ENCODE data around the gene NF2. TPM values are rescaled to one million over a fixed set of nuclear protein-coding genes. Genes with fewer than 3 reads are reported as not detected.

Gene NF2
- total RNA-seq, 4 donors from 2014 or later = 39.8 to 61.0 (median 45.1) TPM

DNA sequence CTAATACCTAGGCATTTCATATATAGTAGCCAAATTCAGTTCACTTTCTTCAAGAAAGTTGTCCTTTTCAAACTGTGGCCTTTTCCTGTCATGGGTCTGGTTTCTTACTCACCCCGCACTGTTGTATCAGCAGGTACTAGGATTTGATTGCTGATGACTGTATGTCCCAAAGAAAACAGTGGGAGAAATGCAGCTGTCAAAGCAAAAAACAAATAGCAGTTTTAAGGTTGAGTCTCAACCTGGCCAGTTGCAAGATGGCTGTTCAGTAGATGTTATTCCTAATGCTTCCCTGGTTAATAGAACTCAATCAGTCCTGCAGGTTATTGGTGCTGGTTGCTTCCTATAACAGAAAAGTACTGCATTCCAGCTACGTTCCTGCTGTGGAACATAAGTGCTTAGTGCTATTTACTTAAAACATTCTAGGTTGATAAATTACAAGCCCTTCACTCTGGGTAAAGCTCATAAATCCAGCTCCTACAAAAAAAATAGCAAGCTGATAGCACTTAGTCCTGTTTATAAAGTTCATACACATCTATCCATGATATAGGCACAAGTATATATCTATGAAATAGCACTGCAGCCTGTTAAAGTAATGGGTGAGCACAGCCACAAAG, 26.6 kb downstream of the NF2 start:
- WGBS, 2 donors (ENCODE audit: low coverage in 1 of 2) = 89 to 92% methylated on average over 1 to 2 of the region's 2 CpGs
- no peaks in the 10 kb centered on the region for H3K9me3 ChIP-seq
- peaks cover 0 to 43% (median 11%) of the 10 kb centered on the region in 3 donors for H3K4me1 ChIP-seq
- H3K4me3 ChIP-seq = no peak overlapping the region
- no peak overlapping the region for H3K27ac ChIP-seq
- no peak for ATAC-seq
- no peaks in the 10 kb centered on the region for H3K27me3 ChIP-seq
- no peaks in the 10 kb centered on the region for H3K36me3 ChIP-seq
- TF ChIP-seq EP300 (IDR thresholded peaks at IDR 0.05) (no peak), POLR2A (IDR thresholded peaks at IDR 0.05) (no peak), POLR2AphosphoS5 (IDR thresholded peaks at IDR 0.05) (no peak)
- TF ChIP-seq, protein P1, sequence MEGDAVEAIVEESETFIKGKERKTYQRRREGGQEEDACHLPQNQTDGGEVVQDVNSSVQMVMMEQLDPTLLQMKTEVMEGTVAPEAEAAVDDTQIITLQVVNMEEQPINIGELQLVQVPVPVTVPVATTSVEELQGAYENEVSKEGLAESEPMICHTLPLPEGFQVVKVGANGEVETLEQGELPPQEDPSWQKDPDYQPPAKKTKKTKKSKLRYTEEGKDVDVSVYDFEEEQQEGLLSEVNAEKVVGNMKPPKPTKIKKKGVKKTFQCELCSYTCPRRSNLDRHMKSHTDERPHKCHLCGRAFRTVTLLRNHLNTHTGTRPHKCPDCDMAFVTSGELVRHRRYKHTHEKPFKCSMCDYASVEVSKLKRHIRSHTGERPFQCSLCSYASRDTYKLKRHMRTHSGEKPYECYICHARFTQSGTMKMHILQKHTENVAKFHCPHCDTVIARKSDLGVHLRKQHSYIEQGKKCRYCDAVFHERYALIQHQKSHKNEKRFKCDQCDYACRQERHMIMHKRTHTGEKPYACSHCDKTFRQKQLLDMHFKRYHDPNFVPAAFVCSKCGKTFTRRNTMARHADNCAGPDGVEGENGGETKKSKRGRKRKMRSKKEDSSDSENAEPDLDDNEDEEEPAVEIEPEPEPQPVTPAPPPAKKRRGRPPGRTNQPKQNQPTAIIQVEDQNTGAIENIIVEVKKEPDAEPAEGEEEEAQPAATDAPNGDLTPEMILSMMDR (IDR thresholded peaks at IDR 0.05) = no peak

DNA sequence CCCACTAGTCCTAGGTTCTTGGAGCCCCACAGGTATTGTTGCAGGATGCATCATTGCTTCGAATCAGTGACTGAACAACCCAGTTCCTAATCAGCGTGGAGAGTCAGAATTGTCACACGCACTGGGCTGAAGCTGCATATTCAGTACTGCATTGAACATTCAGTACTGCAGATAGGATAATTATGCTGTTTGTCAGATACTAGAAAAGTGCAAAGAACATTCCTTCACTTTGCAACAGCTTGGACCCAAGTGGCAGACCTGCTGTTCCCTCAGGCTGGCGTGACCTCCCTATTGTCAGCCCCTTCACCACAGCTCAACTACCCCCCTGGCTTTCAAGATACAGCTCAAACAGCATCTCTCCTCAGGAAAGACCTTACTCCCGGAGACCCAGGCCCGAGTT, 27.6 kb downstream of the NF2 start:
- ATAC-seq = no peak
- H3K27ac ChIP-seq = no peak overlapping the region
- 70 to 84% methylated on average over 3 to 6 of the region's 6 CpGs for WGBS, 2 donors (ENCODE audit: low coverage in 1 of 2)
- no peak overlapping the region for H3K4me3 ChIP-seq
- peaks cover 0 to 33% (median 8%) of the 10 kb centered on the region in 3 donors for H3K4me1 ChIP-seq
- no peaks in the 10 kb centered on the region for H3K9me3 ChIP-seq
- H3K36me3 ChIP-seq = no peaks in the 10 kb centered on the region
- no peaks in the 10 kb centered on the region for H3K27me3 ChIP-seq
- TF ChIP-seq POLR2A (IDR thresholded peaks at IDR 0.05) = no peak
- no peak for TF ChIP-seq EP300 (IDR thresholded peaks at IDR 0.05)

DNA sequence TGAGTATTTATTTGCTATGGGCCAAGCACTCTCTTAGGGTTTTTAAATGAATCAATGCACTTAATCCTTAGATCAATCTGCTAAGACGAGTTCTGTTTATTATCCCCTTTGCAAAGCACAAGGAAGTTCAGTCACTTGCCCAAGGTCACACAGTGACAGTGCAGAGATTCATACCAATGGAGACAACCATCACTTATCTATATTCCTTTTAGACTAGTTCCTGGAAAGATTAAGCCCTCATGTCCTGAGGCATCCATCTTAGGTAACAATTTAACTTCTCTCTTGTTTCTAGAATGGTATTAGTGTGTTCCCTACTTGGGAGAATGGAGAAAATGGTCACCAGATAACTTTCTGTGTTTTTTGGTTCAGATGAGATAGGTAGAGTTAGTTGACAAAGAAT, 28.3 kb downstream of the NF2 start:
- Histone ChIP-seq H3K36me3 (no peaks in the 10 kb centered on the region), H3K4me3 (no peak overlapping the region), H3K27me3 (no peaks in the 10 kb centered on the region), H3K9me3 (no peaks in the 10 kb centered on the region), H3K27ac (no peak overlapping the region), H3K4me1 (peaks cover 0 to 26% (median under 1%) of the 10 kb centered on the region in 3 donors)
- ATAC-seq = no peak
- 59 to 100% methylated on average over 1 of the region's 1 CpG for WGBS, 2 donors (ENCODE audit: low coverage in 1 of 2)
- TF ChIP-seq POLR2AphosphoS5 (IDR thresholded peaks at IDR 0.05) = no peak
- no peak for TF ChIP-seq POLR2A (IDR thresholded peaks at IDR 0.05)
- no peak for TF ChIP-seq EP300 (IDR thresholded peaks at IDR 0.05)
- TF ChIP-seq, protein P1 (IDR thresholded peaks at IDR 0.05) = no peak

DNA sequence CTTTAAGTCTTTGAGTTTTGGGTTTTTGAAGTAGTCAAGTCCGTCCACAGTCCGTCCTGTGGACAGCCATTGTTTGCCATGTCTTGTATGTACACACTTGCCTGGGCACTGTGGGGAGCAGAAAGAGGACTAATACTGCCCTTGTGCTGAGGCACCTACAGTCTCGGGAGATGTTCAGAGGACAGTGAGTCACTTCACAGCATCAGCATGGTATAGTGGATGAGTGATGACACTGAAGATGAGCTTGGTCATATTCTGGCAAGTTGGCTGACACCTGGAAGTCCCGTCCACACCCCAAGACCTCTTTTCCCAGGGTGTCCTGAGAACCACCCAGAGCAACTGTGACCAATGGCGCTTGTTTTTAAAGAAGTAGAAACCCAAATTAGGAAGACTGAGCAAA, 29.2 kb downstream of the NF2 start:
- TF ChIP-seq EP300 (IDR thresholded peaks at IDR 0.05) (no peak), POLR2AphosphoS5 (IDR thresholded peaks at IDR 0.05) (no peak), POLR2A (IDR thresholded peaks at IDR 0.05) (no peak)
- TF ChIP-seq, protein P1 (IDR thresholded peaks at IDR 0.05) = no peak
- ATAC-seq = no peak
- H3K27me3 ChIP-seq = no peaks in the 10 kb centered on the region
- peaks cover 0 to 9% of the 10 kb centered on the region in 2 donors for H3K36me3 ChIP-seq
- peaks cover 0 to 18% (median 0%) of the 10 kb centered on the region in 3 donors for H3K4me1 ChIP-seq
- H3K4me3 ChIP-seq = no peak overlapping the region
- H3K27ac ChIP-seq = no peak overlapping the region
- H3K9me3 ChIP-seq = no peaks in the 10 kb centered on the region
- 70 to 93% methylated on average over 2 to 3 of the region's 5 CpGs for WGBS, 2 donors (ENCODE audit: low coverage in 1 of 2)

DNA sequence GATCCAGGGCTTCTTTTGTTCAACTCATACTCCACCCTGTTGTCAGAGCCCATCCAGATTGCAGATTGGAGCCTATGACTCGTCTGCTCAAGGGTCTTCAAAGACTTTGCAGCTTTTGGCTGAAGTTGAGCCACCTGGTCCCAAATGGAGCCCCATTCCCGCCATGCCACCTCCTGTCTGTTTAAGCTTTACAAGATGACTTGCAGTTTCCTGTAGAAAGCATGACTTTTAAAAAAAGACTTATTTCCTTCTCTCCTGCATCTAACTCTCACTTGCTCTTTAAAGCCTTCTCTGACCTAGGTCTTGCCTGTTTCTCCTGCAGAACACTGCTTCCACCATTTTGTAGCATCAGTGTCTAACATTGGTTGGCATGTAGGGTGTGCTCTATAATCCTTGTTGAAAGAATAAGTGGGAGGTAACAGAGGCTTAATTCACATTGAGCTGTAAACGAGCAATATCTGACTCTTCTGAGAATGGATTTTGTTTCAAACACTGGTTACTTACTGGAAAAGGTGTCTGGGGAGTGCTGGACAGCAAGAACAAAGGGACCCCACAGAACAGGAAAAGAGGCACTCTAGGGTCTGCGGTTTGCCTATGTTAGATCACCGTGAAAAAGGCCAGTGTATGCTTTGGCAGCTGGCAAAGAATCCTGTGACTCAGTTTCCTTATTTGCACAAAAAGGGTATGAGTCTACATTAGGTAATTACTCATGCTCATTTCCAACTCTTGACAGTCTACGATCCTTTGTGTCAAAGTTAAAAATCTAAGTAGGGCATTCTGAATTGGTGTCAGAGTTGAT, 30.3 kb downstream of the NF2 start:
- Histone ChIP-seq H3K4me3 (no peak overlapping the region), H3K36me3 (peaks cover 0 to 20% of the 10 kb centered on the region in 2 donors), H3K27ac (no peak overlapping the region), H3K9me3 (no peaks in the 10 kb centered on the region), H3K27me3 (no peaks in the 10 kb centered on the region), H3K4me1 (peaks cover 0 to 14% (median 0%) of the 10 kb centered on the region in 3 donors)
- 65 to 67% methylated on average over 5 to 6 of the region's 6 CpGs for WGBS, 2 donors (ENCODE audit: low coverage in 1 of 2)
- TF ChIP-seq EP300 (IDR thresholded peaks at IDR 0.05) = no peak
- no peak for ATAC-seq

All from gastroesophageal sphincter (tissue), 4 donors.